Measurements from ENCODE around the gene NDUFC2.
"Not testable (repeated sequence)": the region's sequence is repeated elsewhere in the genome, so short reads cannot be mapped to it uniquely, and the experiment has no call there.

Gene NDUFC2

GRCh38 chr11:78050964-78051831, 28.5 kb downstream of the NDUFC2 start:
- no peak for DNase-seq

GRCh38 chr11:78049348-78049747, 30.3 kb downstream of the NDUFC2 start:
- no peak for DNase-seq

- DNase-seq = no peak
Measured at GRCh38 chr11:78048561-78048960, 31.1 kb downstream of the NDUFC2 start.

- DNase-seq = no peak
Measured at GRCh38 chr11:78046486-78046854, 33.2 kb downstream of the NDUFC2 start.

GRCh38 chr11:78045851-78046485, 33.7 kb downstream of the NDUFC2 start:
- DNase-seq = peak; percentile 92

- no peak for DNase-seq
Measured at GRCh38 chr11:78044706-78045105, 35.0 kb downstream of the NDUFC2 start.

GRCh38 chr11:78041843-78042440, 37.7 kb downstream of the NDUFC2 start:
- DNase-seq = no peak

- not testable (repeated sequence) for DNase-seq
Measured at GRCh38 chr11:78041380-78041719, 38.3 kb downstream of the NDUFC2 start.

GRCh38 chr11:78040691-78041379, 38.8 kb downstream of the NDUFC2 start:
- DNase-seq = no peak

GRCh38 chr11:78039919-78040671, 39.6 kb downstream of the NDUFC2 start:
- DNase-seq = peak; percentile 94

GRCh38 chr11:78039391-78039918, 40.2 kb downstream of the NDUFC2 start:
- peak; percentile 92 for DNase-seq

GRCh38 chr11:78038697-78039313, 40.9 kb downstream of the NDUFC2 start:
- DNase-seq = no peak

- DNase-seq = no peak
Measured at GRCh38 chr11:78037825-78038620, 41.6 kb downstream of the NDUFC2 start.

- DNase-seq = peak; percentile 33
Measured at GRCh38 chr11:78037056-78037455, 42.6 kb downstream of the NDUFC2 start.

GRCh38 chr11:78036313-78036712, 43.3 kb downstream of the NDUFC2 start:
- DNase-seq = no peak

- DNase-seq = no peak
Measured at GRCh38 chr11:78034623-78035022, 45.0 kb downstream of the NDUFC2 start.

GRCh38 chr11:78033040-78033439, 46.6 kb downstream of the NDUFC2 start:
- no peak for DNase-seq

- peak; percentile 54 for DNase-seq
Measured at GRCh38 chr11:78032090-78032489, 47.6 kb downstream of the NDUFC2 start.

- peak; percentile 53 for DNase-seq
Measured at GRCh38 chr11:78031629-78032028, 48.0 kb downstream of the NDUFC2 start.

- DNase-seq = peak; percentile 100
Measured at GRCh38 chr11:78030429-78031325, 49.0 kb downstream of the NDUFC2 start.
